Left renal pelvis (tissue), 4 donors: ENCODE results near the gene VGLL2. TPM values are rescaled to one million over a fixed set of nuclear protein-coding genes. Genes with fewer than 3 reads are reported as not detected.

Experiments
- DNase-seq, 4 donors: peaks; one replicate each; pipeline ENCODE4 v3.0.0-alpha.2; 2013; ENCODE audit warnings: low read depth in 4 of 4, low spot score in 3 of 4
- polyA plus RNA-seq, 4 donors: library from polyadenylated mRNA; unstranded; fragments of 120-200 nt; gene quantifications; one replicate each; pipeline ENCODE4 v1.2.1, GENCODE V29; 2013; ENCODE audit not compliant: insufficient read length in 4 of 4

Gene VGLL2
- polyA plus RNA-seq, 4 donors: not detected

GRCh38 chr6:117309611-117310010 lies 44.3 kb downstream of the VGLL2 start:
- no peak for DNase-seq

DNA sequence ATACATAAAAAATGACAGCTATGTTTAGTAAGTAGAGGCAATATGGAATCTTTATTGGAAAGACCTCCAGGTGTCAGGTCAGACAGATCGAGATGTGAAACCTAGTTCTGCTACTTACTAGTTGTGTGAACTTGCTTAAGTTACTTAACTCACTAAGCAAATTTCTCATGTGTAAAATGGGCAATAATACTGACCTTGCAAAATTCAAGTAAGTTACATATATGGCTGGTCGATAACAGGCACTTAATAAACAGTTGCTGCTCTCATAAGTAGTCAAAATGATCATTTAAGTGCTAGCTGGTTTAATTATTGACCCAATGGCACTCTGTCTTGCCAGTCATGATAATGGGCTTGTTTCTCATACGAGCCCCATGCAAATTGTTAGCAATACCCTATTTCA lies 46.0 kb downstream of the VGLL2 start:
- DNase-seq: no peak

GRCh38 chr6:117311726-117312125 lies 46.4 kb downstream of the VGLL2 start:
- DNase-seq: no peak

DNA sequence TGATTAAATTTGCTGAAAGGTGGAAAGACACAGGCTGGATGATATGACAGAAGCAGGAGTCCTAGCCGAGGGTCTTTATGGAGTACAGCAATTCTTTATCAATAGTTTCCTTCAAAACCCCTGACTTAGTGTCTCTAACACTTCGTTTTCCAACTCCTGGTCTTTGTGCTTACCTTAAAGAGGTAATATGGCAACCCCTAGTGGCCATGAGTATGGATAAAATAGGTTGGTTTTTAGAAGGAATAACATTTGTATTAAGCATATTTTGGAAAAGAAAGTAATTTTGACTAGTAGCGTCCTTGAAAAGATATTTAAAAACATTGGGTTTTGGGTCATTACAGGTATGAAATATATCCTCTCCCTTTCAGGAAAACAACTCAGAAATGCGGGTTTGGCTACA lies 51.9 kb downstream of the VGLL2 start:
- peak in 1 of 4 donors; percentile 5 for DNase-seq

Other genes starting within 250 kb of the VGLL2 start
- under 1 TPM in 3 of 4 donors, not detected in 1; 0.11 to 0.70 (median 0.23) TPM for gene ROS1, start 160.4 kb downstream of the VGLL2 start, polyA plus RNA-seq
- gene DCBLD1, start 217.1 kb downstream of the VGLL2 start, polyA plus RNA-seq: 10 to 100 TPM in 3 of 4 donors, 1 to 10 TPM in 1; 4.9 to 13.2 (median 11.9) TPM